ENCODE results near the gene LRRC3. TPM values are rescaled to one million over a fixed set of nuclear protein-coding genes. Genes with fewer than 3 reads are reported as not detected.

LRRC3 gene
- total RNA-seq, 4 donors from 2014 or later, result 0.78 to 0.92 (median 0.85) TPM

- H3K4me3 ChIP-seq (replicated peaks in 1 of 3), result no peak overlapping the region
- TF ChIP-seq, protein P1, sequence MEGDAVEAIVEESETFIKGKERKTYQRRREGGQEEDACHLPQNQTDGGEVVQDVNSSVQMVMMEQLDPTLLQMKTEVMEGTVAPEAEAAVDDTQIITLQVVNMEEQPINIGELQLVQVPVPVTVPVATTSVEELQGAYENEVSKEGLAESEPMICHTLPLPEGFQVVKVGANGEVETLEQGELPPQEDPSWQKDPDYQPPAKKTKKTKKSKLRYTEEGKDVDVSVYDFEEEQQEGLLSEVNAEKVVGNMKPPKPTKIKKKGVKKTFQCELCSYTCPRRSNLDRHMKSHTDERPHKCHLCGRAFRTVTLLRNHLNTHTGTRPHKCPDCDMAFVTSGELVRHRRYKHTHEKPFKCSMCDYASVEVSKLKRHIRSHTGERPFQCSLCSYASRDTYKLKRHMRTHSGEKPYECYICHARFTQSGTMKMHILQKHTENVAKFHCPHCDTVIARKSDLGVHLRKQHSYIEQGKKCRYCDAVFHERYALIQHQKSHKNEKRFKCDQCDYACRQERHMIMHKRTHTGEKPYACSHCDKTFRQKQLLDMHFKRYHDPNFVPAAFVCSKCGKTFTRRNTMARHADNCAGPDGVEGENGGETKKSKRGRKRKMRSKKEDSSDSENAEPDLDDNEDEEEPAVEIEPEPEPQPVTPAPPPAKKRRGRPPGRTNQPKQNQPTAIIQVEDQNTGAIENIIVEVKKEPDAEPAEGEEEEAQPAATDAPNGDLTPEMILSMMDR (IDR thresholded peaks at IDR 0.05), result no peak
- peaks cover 12 to 13% of the 10 kb centered on the region in 2 donors for H3K4me1 ChIP-seq
- no peaks in the 10 kb centered on the region for H3K36me3 ChIP-seq
- no peaks in the 10 kb centered on the region for H3K27me3 ChIP-seq
- intact Hi-C loops (cut with DNase I), result no loop called here
- no peak for DNase-seq
- H3K9me3 ChIP-seq, result no peaks in the 10 kb centered on the region
- H3K27ac ChIP-seq, result no peak overlapping the region
- WGBS, 2 donors, result 82 to 90% methylated on average over 9 of the region's 9 CpGs
Observed at GRCh38 chr21:44508426-44508710, 53.1 kb downstream of the LRRC3 start.

- Histone ChIP-seq H3K4me1 (peaks cover 12 to 13% of the 10 kb centered on the region in 2 donors), H3K9me3 (no peaks in the 10 kb centered on the region), H3K27ac (no peak overlapping the region), H3K36me3 (no peaks in the 10 kb centered on the region), H3K27me3 (no peaks in the 10 kb centered on the region), H3K4me3 (replicated peaks in 1 of 3) (no peak overlapping the region)
- TF ChIP-seq, protein P1 (IDR thresholded peaks at IDR 0.05), result no peak
- TF ChIP-seq POLR2A (IDR thresholded peaks at IDR 0.05), result no peak
- intact Hi-C loops (cut with DNase I), result no loop called here
- no peak for DNase-seq
- WGBS, 2 donors, result 83 to 88% methylated on average over 29 to 30 of the region's 30 CpGs
Observed at GRCh38 chr21:44508711-44509445, 53.6 kb downstream of the LRRC3 start.

GRCh38 chr21:44509539-44509938 lies 54.2 kb downstream of the LRRC3 start:
- H3K27me3 ChIP-seq, result no peaks in the 10 kb centered on the region

GRCh38 chr21:44510109-44510507 lies 54.8 kb downstream of the LRRC3 start:
- DNase-seq, result no peak
- H3K36me3 ChIP-seq, result no peaks in the 10 kb centered on the region
- H3K4me1 ChIP-seq, result peaks cover 12 to 13% of the 10 kb centered on the region in 2 donors
- no peaks in the 10 kb centered on the region for H3K27me3 ChIP-seq
- H3K27ac ChIP-seq, result no peak overlapping the region
- WGBS, 2 donors, result 38 to 93% methylated on average over 4 to 12 of the region's 18 CpGs
- intact Hi-C loops (cut with DNase I), result loop anchor here (5.0 kb wide), 1 partner anchor 282 kb away; no protein-coding TSS in a partner anchor
- no peaks in the 10 kb centered on the region for H3K9me3 ChIP-seq
- no peak overlapping the region for H3K4me3 ChIP-seq (replicated peaks in 1 of 3)
- TF ChIP-seq, protein P1 (IDR thresholded peaks at IDR 0.05), result no peak
- no peak for TF ChIP-seq POLR2A (IDR thresholded peaks at IDR 0.05)

More at GRCh38 chr21:44509539-44509938, 54.2 kb downstream of the LRRC3 start:
- intact Hi-C loops (cut with DNase I), result no loop called here
- Histone ChIP-seq H3K27ac (no peak overlapping the region), H3K36me3 (no peaks in the 10 kb centered on the region), H3K4me1 (peaks cover 12 to 13% of the 10 kb centered on the region in 2 donors), H3K4me3 (replicated peaks in 1 of 3) (no peak overlapping the region), H3K9me3 (no peaks in the 10 kb centered on the region)
- TF ChIP-seq, protein P1 (IDR thresholded peaks at IDR 0.05), result peak; percentile 20 to 82 (median 70)
- no peak for TF ChIP-seq POLR2A (IDR thresholded peaks at IDR 0.05)
- peak; percentile 93 to 96 for DNase-seq
- 59 to 65% methylated on average over 11 to 12 of the region's 12 CpGs for WGBS, 2 donors

GRCh38 chr21:44510508-44511218 lies 55.4 kb downstream of the LRRC3 start:
- H3K4me1 ChIP-seq, result peaks cover 12 to 13% of the 10 kb centered on the region in 2 donors
- H3K27me3 ChIP-seq, result no peaks in the 10 kb centered on the region
- H3K4me3 ChIP-seq (replicated peaks in 1 of 3), result no peak overlapping the region
- 16 to 71% methylated on average over 2 to 22 of the region's 36 CpGs for WGBS, 2 donors
- no peak overlapping the region for H3K27ac ChIP-seq
- no peaks in the 10 kb centered on the region for H3K36me3 ChIP-seq
- peak; percentile 66 to 77 for DNase-seq
- H3K9me3 ChIP-seq, result no peaks in the 10 kb centered on the region
- TF ChIP-seq, protein P1 (IDR thresholded peaks at IDR 0.05), result peak; percentile 36 to 78 (median 67)
- no peak for TF ChIP-seq POLR2A (IDR thresholded peaks at IDR 0.05)
- intact Hi-C loops (cut with DNase I), result loop anchor here (5.0 kb wide), 1 partner anchor 282 kb away; no protein-coding TSS in a partner anchor
